Measurements from ENCODE around the gene ANO4.

Gene ANO4

GRCh38 chr12:100794441-100795173 lies at the start of gene ANO4:
ANO4 (plus strand) TSS chr12:100794776; CDS start chr12:100901786, 107,010 bp downstream.
- no peaks in the 10 kb centered on the region for H3K9me3 ChIP-seq (ENCODE audit: control insufficient read depth, insufficient read depth, low read length)
- H3K4me1 ChIP-seq (ENCODE audit: control insufficient read depth, insufficient read depth, low read length): no peaks in the 10 kb centered on the region
- H3K27ac ChIP-seq (ENCODE audit: low read length): no peak within 1 kb of the TSS
- no peak within 1 kb of the TSS for H3K4me3 ChIP-seq (ENCODE audit: low read length)
- WGBS (ENCODE audit: insufficient coverage, insufficient read length): no CpG with 5 or more reads among the region's 18 CpGs
- no peaks in the 10 kb centered on the region for H3K36me3 ChIP-seq (ENCODE audit: control insufficient read depth, insufficient read depth, low read length)
- no peaks in the 10 kb centered on the region for H3K27me3 ChIP-seq (ENCODE audit: control insufficient read depth, insufficient read depth, low read length)
- DNase-seq (ENCODE audit: low read depth, low spot score): no peak

- no peak for DNase-seq (ENCODE audit: low read depth, low spot score)
- no peaks in the 10 kb centered on the region for H3K4me1 ChIP-seq (ENCODE audit: control insufficient read depth, insufficient read depth, low read length)
- no peaks in the 10 kb centered on the region for H3K9me3 ChIP-seq (ENCODE audit: control insufficient read depth, insufficient read depth, low read length)
- no CpG with 5 or more reads among the region's 3 CpGs for WGBS (ENCODE audit: insufficient coverage, insufficient read length)
- H3K27me3 ChIP-seq (ENCODE audit: control insufficient read depth, insufficient read depth, low read length): no peaks in the 10 kb centered on the region
- no peak overlapping the region for H3K27ac ChIP-seq (ENCODE audit: low read length)
- H3K36me3 ChIP-seq (ENCODE audit: control insufficient read depth, insufficient read depth, low read length): no peaks in the 10 kb centered on the region
- no peak overlapping the region for H3K4me3 ChIP-seq (ENCODE audit: low read length)
Measured at GRCh38 chr12:100745378-100746071, 49.1 kb upstream of the ANO4 start.

GRCh38 chr12:100752841-100753240 lies 41.7 kb upstream of the ANO4 start:
- DNase-seq (ENCODE audit: low read depth, low spot score): no peak
- no peak overlapping the region for H3K4me3 ChIP-seq (ENCODE audit: low read length)
- H3K27me3 ChIP-seq (ENCODE audit: control insufficient read depth, insufficient read depth, low read length): no peaks in the 10 kb centered on the region
- no peak overlapping the region for H3K27ac ChIP-seq (ENCODE audit: low read length)
- no peaks in the 10 kb centered on the region for H3K36me3 ChIP-seq (ENCODE audit: control insufficient read depth, insufficient read depth, low read length)
- H3K9me3 ChIP-seq (ENCODE audit: control insufficient read depth, insufficient read depth, low read length): no peaks in the 10 kb centered on the region
- no CpG with 5 or more reads among the region's 2 CpGs for WGBS (ENCODE audit: insufficient coverage, insufficient read length)
- H3K4me1 ChIP-seq (ENCODE audit: control insufficient read depth, insufficient read depth, low read length): no peaks in the 10 kb centered on the region

GRCh38 chr12:100753837-100754236 lies 40.7 kb upstream of the ANO4 start:
- H3K27ac ChIP-seq (ENCODE audit: low read length): no peak overlapping the region
- H3K4me3 ChIP-seq (ENCODE audit: low read length): no peak overlapping the region
- no peaks in the 10 kb centered on the region for H3K27me3 ChIP-seq (ENCODE audit: control insufficient read depth, insufficient read depth, low read length)
- WGBS (ENCODE audit: insufficient coverage, insufficient read length): no CpG with 5 or more reads among the region's 2 CpGs
- DNase-seq (ENCODE audit: low read depth, low spot score): no peak
- H3K4me1 ChIP-seq (ENCODE audit: control insufficient read depth, insufficient read depth, low read length): no peaks in the 10 kb centered on the region
- H3K36me3 ChIP-seq (ENCODE audit: control insufficient read depth, insufficient read depth, low read length): no peaks in the 10 kb centered on the region
- H3K9me3 ChIP-seq (ENCODE audit: control insufficient read depth, insufficient read depth, low read length): no peaks in the 10 kb centered on the region

GRCh38 chr12:100755186-100755585 lies 39.4 kb upstream of the ANO4 start:
- WGBS (ENCODE audit: insufficient coverage, insufficient read length): no CpG with 5 or more reads among the region's 1 CpG
- Histone ChIP-seq H3K9me3 (ENCODE audit: control insufficient read depth, insufficient read depth, low read length) (no peaks in the 10 kb centered on the region), H3K4me1 (ENCODE audit: control insufficient read depth, insufficient read depth, low read length) (no peaks in the 10 kb centered on the region), H3K36me3 (ENCODE audit: control insufficient read depth, insufficient read depth, low read length) (no peaks in the 10 kb centered on the region), H3K27ac (ENCODE audit: low read length) (no peak overlapping the region), H3K4me3 (ENCODE audit: low read length) (no peak overlapping the region), H3K27me3 (ENCODE audit: control insufficient read depth, insufficient read depth, low read length) (no peaks in the 10 kb centered on the region)
- no peak for DNase-seq (ENCODE audit: low read depth, low spot score)

GRCh38 chr12:100758083-100758482 lies 36.5 kb upstream of the ANO4 start:
- H3K4me3 ChIP-seq (ENCODE audit: low read length): no peak overlapping the region
- no CpG with 5 or more reads among the region's 2 CpGs for WGBS (ENCODE audit: insufficient coverage, insufficient read length)
- no peak overlapping the region for H3K27ac ChIP-seq (ENCODE audit: low read length)
- no peaks in the 10 kb centered on the region for H3K27me3 ChIP-seq (ENCODE audit: control insufficient read depth, insufficient read depth, low read length)
- no peaks in the 10 kb centered on the region for H3K36me3 ChIP-seq (ENCODE audit: control insufficient read depth, insufficient read depth, low read length)
- no peak for DNase-seq (ENCODE audit: low read depth, low spot score)
- H3K4me1 ChIP-seq (ENCODE audit: control insufficient read depth, insufficient read depth, low read length): no peaks in the 10 kb centered on the region
- no peaks in the 10 kb centered on the region for H3K9me3 ChIP-seq (ENCODE audit: control insufficient read depth, insufficient read depth, low read length)

- DNase-seq (ENCODE audit: low read depth, low spot score): no peak
- Histone ChIP-seq H3K36me3 (ENCODE audit: control insufficient read depth, insufficient read depth, low read length) (no peaks in the 10 kb centered on the region), H3K4me3 (ENCODE audit: low read length) (no peak overlapping the region), H3K27ac (ENCODE audit: low read length) (no peak overlapping the region), H3K9me3 (ENCODE audit: control insufficient read depth, insufficient read depth, low read length) (no peaks in the 10 kb centered on the region), H3K4me1 (ENCODE audit: control insufficient read depth, insufficient read depth, low read length) (no peaks in the 10 kb centered on the region), H3K27me3 (ENCODE audit: control insufficient read depth, insufficient read depth, low read length) (no peaks in the 10 kb centered on the region)
Measured at GRCh38 chr12:100767371-100767770, 27.2 kb upstream of the ANO4 start.

- H3K4me1 ChIP-seq (ENCODE audit: control insufficient read depth, insufficient read depth, low read length): no peaks in the 10 kb centered on the region
- no peaks in the 10 kb centered on the region for H3K36me3 ChIP-seq (ENCODE audit: control insufficient read depth, insufficient read depth, low read length)
- no CpG with 5 or more reads among the region's 2 CpGs for WGBS (ENCODE audit: insufficient coverage, insufficient read length)
- H3K4me3 ChIP-seq (ENCODE audit: low read length): no peak overlapping the region
- no peak overlapping the region for H3K27ac ChIP-seq (ENCODE audit: low read length)
- no peaks in the 10 kb centered on the region for H3K9me3 ChIP-seq (ENCODE audit: control insufficient read depth, insufficient read depth, low read length)
- DNase-seq (ENCODE audit: low read depth, low spot score): no peak
- H3K27me3 ChIP-seq (ENCODE audit: control insufficient read depth, insufficient read depth, low read length): no peaks in the 10 kb centered on the region
Measured at GRCh38 chr12:100767950-100768349, 26.6 kb upstream of the ANO4 start.

- no peaks in the 10 kb centered on the region for H3K27me3 ChIP-seq (ENCODE audit: control insufficient read depth, insufficient read depth, low read length)
- H3K9me3 ChIP-seq (ENCODE audit: control insufficient read depth, insufficient read depth, low read length): no peaks in the 10 kb centered on the region
- no peak overlapping the region for H3K4me3 ChIP-seq (ENCODE audit: low read length)
- DNase-seq (ENCODE audit: low read depth, low spot score): no peak
- peaks cover 3% of the 10 kb centered on the region; the same call in 1 of the 2 replicates for H3K4me1 ChIP-seq (ENCODE audit: control insufficient read depth, insufficient read depth, low read length)
- no CpG with 5 or more reads among the region's 1 CpG for WGBS (ENCODE audit: insufficient coverage, insufficient read length)
- no peak overlapping the region for H3K27ac ChIP-seq (ENCODE audit: low read length)
- no peaks in the 10 kb centered on the region for H3K36me3 ChIP-seq (ENCODE audit: control insufficient read depth, insufficient read depth, low read length)
Measured at GRCh38 chr12:100778967-100779590, 15.5 kb upstream of the ANO4 start.

GRCh38 chr12:100789146-100789545 lies 5.4 kb upstream of the ANO4 start:
- Histone ChIP-seq H3K27ac (ENCODE audit: low read length) (no peak overlapping the region), H3K4me1 (ENCODE audit: control insufficient read depth, insufficient read depth, low read length) (peaks cover 2% of the 10 kb centered on the region; the same call in 1 of the 2 replicates), H3K36me3 (ENCODE audit: control insufficient read depth, insufficient read depth, low read length) (no peaks in the 10 kb centered on the region), H3K9me3 (ENCODE audit: control insufficient read depth, insufficient read depth, low read length) (no peaks in the 10 kb centered on the region), H3K4me3 (ENCODE audit: low read length) (no peak overlapping the region), H3K27me3 (ENCODE audit: control insufficient read depth, insufficient read depth, low read length) (no peaks in the 10 kb centered on the region)
- DNase-seq (ENCODE audit: low read depth, low spot score): no peak
- WGBS (ENCODE audit: insufficient coverage, insufficient read length): no CpG with 5 or more reads among the region's 1 CpG

Measured in iPS DF 6.9 (cell line).